Peyer's patch (tissue), 4 donors: ENCODE measurements around the gene SEMA5A. TPM values are rescaled to one million over a fixed set of nuclear protein-coding genes. Genes with fewer than 3 reads are reported as not detected.

ENCODE experiments used
- DNase-seq, 3 donors: peaks; one replicate each; pipeline ENCODE4 v3.0.0-alpha.2; 2017 to 2019
- H3K27ac ChIP-seq, 4 donors: fragments of 200-600 bp; sonication (generic); one replicate each; pipeline ENCODE4 v1.5.1; 2016 to 2019
- H3K27me3 ChIP-seq, 2 donors: fragments of 200-600 bp; sonication (generic); one replicate each; pipeline ENCODE4 v1.5.1; 2019
- H3K36me3 ChIP-seq, 3 donors: fragments of 200-600 bp; sonication (generic); one replicate each; pipeline ENCODE4 v1.5.1; 2016 to 2019
- H3K4me1 ChIP-seq, 4 donors: fragments of 200-600 bp; sonication (generic); one replicate each; pipeline ENCODE4 v1.5.1; 2016 to 2019
- H3K4me3 ChIP-seq, 4 donors: fragments of 200-600 bp; sonication (generic); 1 replicate in 3 of 4; 2 replicates in 1 of 4; pipeline ENCODE4 v1.5.1; 2016 to 2019; ENCODE audit warnings: mild to moderate bottlenecking in 1 of 4
- H3K9me3 ChIP-seq, 4 donors: fragments of 200-600 bp; sonication (generic); one replicate each; pipeline ENCODE4 v1.5.1; 2016 to 2019; ENCODE audit warnings: mild to moderate bottlenecking in 1 of 4
- CTCF ChIP-seq, 6 experiments: fragments of 450-650 bp in 4 of 6; fragments of 200-600 bp in 2 of 6; sonication (generic) in 1 of 6; IDR thresholded peaks; one replicate each; pipeline ENCODE4 v1.5.1; 2017 to 2019; ENCODE audit warnings: antibody characterized with exemption in 6 of 6, mild to moderate bottlenecking in 3 of 6, moderate library complexity in 1 of 6
- POLR2A ChIP-seq, 2 donors: fragments of 450-650 bp; IDR thresholded peaks; one replicate each; pipeline ENCODE4 v1.5.1; 2017; ENCODE audit warnings: antibody characterized with exemption in 2 of 2, mild to moderate bottlenecking in 2 of 2, moderate library complexity in 2 of 2
- total RNA-seq, 4 donors: library from RNA; depleted of rRNA; stranded (reverse); fragments of >200 nt; gene quantifications; one replicate each; pipeline ENCODE4 v1.1.0, GENCODE V29; 2016

Gene SEMA5A
- total RNA-seq, 4 donors from 2014 or later: 11.6 to 22.5 (median 18.2) TPM

- no peaks in the 10 kb centered on the region for H3K4me1 ChIP-seq
- H3K27me3 ChIP-seq: no peaks in the 10 kb centered on the region
- TF ChIP-seq CTCF (IDR thresholded peaks at IDR 0.05) (no peak), POLR2A (IDR thresholded peaks at IDR 0.05) (no peak)
- H3K9me3 ChIP-seq: no peaks in the 10 kb centered on the region
- no peak overlapping the region for H3K4me3 ChIP-seq
- H3K27ac ChIP-seq: no peak overlapping the region
- no peak for DNase-seq
- H3K36me3 ChIP-seq: no peaks in the 10 kb centered on the region
These were observed 304.2 kb downstream of the SEMA5A start for GRCh38 chr5:9241479-9242305.

- no peaks in the 10 kb centered on the region for H3K4me1 ChIP-seq
- H3K27ac ChIP-seq: no peak overlapping the region
These were observed 305.4 kb downstream of the SEMA5A start for GRCh38 chr5:9240431-9240830.

GRCh38 chr5:9239626-9240025 lies 306.2 kb downstream of the SEMA5A start:
- H3K4me3 ChIP-seq: no peak overlapping the region
- H3K9me3 ChIP-seq: no peaks in the 10 kb centered on the region
- H3K27ac ChIP-seq: no peak overlapping the region
- DNase-seq: no peak
- no peaks in the 10 kb centered on the region for H3K4me1 ChIP-seq
- no peaks in the 10 kb centered on the region for H3K27me3 ChIP-seq
- no peaks in the 10 kb centered on the region for H3K36me3 ChIP-seq
- TF ChIP-seq POLR2A (IDR thresholded peaks at IDR 0.05): no peak
- no peak for TF ChIP-seq CTCF (IDR thresholded peaks at IDR 0.05)

More at GRCh38 chr5:9240431-9240830, 305.4 kb downstream of the SEMA5A start:
- no peak for DNase-seq
- no peaks in the 10 kb centered on the region for H3K9me3 ChIP-seq
- TF ChIP-seq POLR2A (IDR thresholded peaks at IDR 0.05) (no peak), CTCF (IDR thresholded peaks at IDR 0.05) (no peak)
- no peaks in the 10 kb centered on the region for H3K36me3 ChIP-seq
- H3K4me3 ChIP-seq: no peak overlapping the region
- H3K27me3 ChIP-seq: no peaks in the 10 kb centered on the region

- Histone ChIP-seq H3K36me3 (no peaks in the 10 kb centered on the region), H3K4me1 (no peaks in the 10 kb centered on the region), H3K9me3 (no peaks in the 10 kb centered on the region), H3K4me3 (no peak overlapping the region), H3K27ac (no peak overlapping the region), H3K27me3 (no peaks in the 10 kb centered on the region)
- no peak for DNase-seq
- TF ChIP-seq POLR2A (IDR thresholded peaks at IDR 0.05) (no peak), CTCF (IDR thresholded peaks at IDR 0.05) (no peak)
These were observed 306.8 kb downstream of the SEMA5A start for GRCh38 chr5:9239071-9239470.

GRCh38 chr5:9233712-9234111 lies 312.2 kb downstream of the SEMA5A start:
- Histone ChIP-seq H3K27ac (no peak overlapping the region), H3K36me3 (no peaks in the 10 kb centered on the region), H3K4me1 (no peaks in the 10 kb centered on the region), H3K4me3 (no peak overlapping the region), H3K27me3 (no peaks in the 10 kb centered on the region), H3K9me3 (no peaks in the 10 kb centered on the region)
- no peak for DNase-seq
- TF ChIP-seq CTCF (IDR thresholded peaks at IDR 0.05): no peak
- no peak for TF ChIP-seq POLR2A (IDR thresholded peaks at IDR 0.05)
